ENCODE results near the gene ZNF710.
"Not testable (repeated sequence)": the region's sequence is repeated elsewhere in the genome, so short reads cannot be mapped to it uniquely, and the experiment has no call there.

Gene ZNF710

GRCh38 chr15:90108038-90108437 lies 106.9 kb downstream of the ZNF710 start:
- not testable (repeated sequence) for DNase-seq

GRCh38 chr15:90109163-90109751 lies 108.1 kb downstream of the ZNF710 start:
- not testable (repeated sequence) for DNase-seq

GRCh38 chr15:90113166-90113565 lies 112.0 kb downstream of the ZNF710 start:
- DNase-seq: no peak

- DNase-seq: no peak
Measured at GRCh38 chr15:90114451-90114901, 113.4 kb downstream of the ZNF710 start.

- no peak for DNase-seq
Measured at GRCh38 chr15:90115783-90116182, 114.7 kb downstream of the ZNF710 start.

GRCh38 chr15:90119367-90119766 lies 118.2 kb downstream of the ZNF710 start:
- no peak for DNase-seq

- DNase-seq: no peak
Measured at GRCh38 chr15:90121086-90121485, 120.0 kb downstream of the ZNF710 start.

GRCh38 chr15:90124507-90124906 lies 123.4 kb downstream of the ZNF710 start:
- DNase-seq: no peak

GRCh38 chr15:90126022-90126421 lies 124.9 kb downstream of the ZNF710 start:
- no peak for DNase-seq

- DNase-seq: no peak
Measured at GRCh38 chr15:90126596-90127435, 125.7 kb downstream of the ZNF710 start.

GRCh38 chr15:90130291-90130690 lies 129.2 kb downstream of the ZNF710 start:
- DNase-seq: no peak
